ENCODE data around the gene PACS2.
A peak's percentile ranks its signal among the peaks of the same experiment; 100 is the strongest.

The PACS2 gene

GRCh38 chr14:105415481-105416428 is 101.2 kb downstream of the PACS2 start:
- no peak overlapping the region for H3K27ac ChIP-seq
- TF ChIP-seq ZFX (IDR thresholded peaks at IDR 0.05; ENCODE audit: borderline replicate concordance), result no peak
- TF ChIP-seq, protein P1, sequence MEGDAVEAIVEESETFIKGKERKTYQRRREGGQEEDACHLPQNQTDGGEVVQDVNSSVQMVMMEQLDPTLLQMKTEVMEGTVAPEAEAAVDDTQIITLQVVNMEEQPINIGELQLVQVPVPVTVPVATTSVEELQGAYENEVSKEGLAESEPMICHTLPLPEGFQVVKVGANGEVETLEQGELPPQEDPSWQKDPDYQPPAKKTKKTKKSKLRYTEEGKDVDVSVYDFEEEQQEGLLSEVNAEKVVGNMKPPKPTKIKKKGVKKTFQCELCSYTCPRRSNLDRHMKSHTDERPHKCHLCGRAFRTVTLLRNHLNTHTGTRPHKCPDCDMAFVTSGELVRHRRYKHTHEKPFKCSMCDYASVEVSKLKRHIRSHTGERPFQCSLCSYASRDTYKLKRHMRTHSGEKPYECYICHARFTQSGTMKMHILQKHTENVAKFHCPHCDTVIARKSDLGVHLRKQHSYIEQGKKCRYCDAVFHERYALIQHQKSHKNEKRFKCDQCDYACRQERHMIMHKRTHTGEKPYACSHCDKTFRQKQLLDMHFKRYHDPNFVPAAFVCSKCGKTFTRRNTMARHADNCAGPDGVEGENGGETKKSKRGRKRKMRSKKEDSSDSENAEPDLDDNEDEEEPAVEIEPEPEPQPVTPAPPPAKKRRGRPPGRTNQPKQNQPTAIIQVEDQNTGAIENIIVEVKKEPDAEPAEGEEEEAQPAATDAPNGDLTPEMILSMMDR (IDR thresholded peaks at IDR 0.05), result no peak

- H3K27ac ChIP-seq, result no peak overlapping the region
- TF ChIP-seq, protein P1 (IDR thresholded peaks at IDR 0.05), result no peak
- no peak for TF ChIP-seq ZFX (IDR thresholded peaks at IDR 0.05; ENCODE audit: borderline replicate concordance)
These were observed 102.1 kb downstream of the PACS2 start for GRCh38 chr14:105416671-105417070.

GRCh38 chr14:105417690-105418121 is 103.2 kb downstream of the PACS2 start:
- H3K27ac ChIP-seq, result no peak overlapping the region
- no peak for TF ChIP-seq ZFX (IDR thresholded peaks at IDR 0.05; ENCODE audit: borderline replicate concordance)
- TF ChIP-seq, protein P1 (IDR thresholded peaks at IDR 0.05), result no peak

GRCh38 chr14:105418269-105419194 is 104.0 kb downstream of the PACS2 start:
- TF ChIP-seq ZFX (IDR thresholded peaks at IDR 0.05; ENCODE audit: borderline replicate concordance), result no peak
- TF ChIP-seq, protein P1 (IDR thresholded peaks at IDR 0.05), result no peak
- H3K27ac ChIP-seq, result no peak overlapping the region; the same call in 1 of the 2 replicates

- TF ChIP-seq, protein P1 (IDR thresholded peaks at IDR 0.05), result no peak
- TF ChIP-seq ZFX (IDR thresholded peaks at IDR 0.05; ENCODE audit: borderline replicate concordance), result no peak
- peak within 1 kb of the TSS; percentile 78 for H3K27ac ChIP-seq
These were observed 104.9 kb downstream of the PACS2 start, which contains the start of gene MTA1 for GRCh38 chr14:105419195-105420091. TSS of gene MTA1 (plus strand) at chr14:105419827. CDS start at chr14:105420036, 209 bp downstream.
